Activated CD4-positive, alpha-beta T cell treated with anti-CD3 and anti-CD28 coated beads, Interleukin-10, Interleukin-2, amounts not matched to agents 100 ng/mL and 50 ng/mL, durations not matched to agents 16 hours and 8 hours (primary cell): ENCODE results near the gene SSBP2.
A peak's percentile ranks its signal among the peaks of the same experiment; 100 is the strongest.
"Not testable (repeated sequence)": the region's sequence is repeated elsewhere in the genome, so short reads cannot be mapped to it uniquely, and the experiment has no call there.

Experiments
- DNase-seq: peaks from one replicate; pipeline ENCODE4 v3.0.0-alpha.2; 2020

The SSBP2 gene

DNA sequence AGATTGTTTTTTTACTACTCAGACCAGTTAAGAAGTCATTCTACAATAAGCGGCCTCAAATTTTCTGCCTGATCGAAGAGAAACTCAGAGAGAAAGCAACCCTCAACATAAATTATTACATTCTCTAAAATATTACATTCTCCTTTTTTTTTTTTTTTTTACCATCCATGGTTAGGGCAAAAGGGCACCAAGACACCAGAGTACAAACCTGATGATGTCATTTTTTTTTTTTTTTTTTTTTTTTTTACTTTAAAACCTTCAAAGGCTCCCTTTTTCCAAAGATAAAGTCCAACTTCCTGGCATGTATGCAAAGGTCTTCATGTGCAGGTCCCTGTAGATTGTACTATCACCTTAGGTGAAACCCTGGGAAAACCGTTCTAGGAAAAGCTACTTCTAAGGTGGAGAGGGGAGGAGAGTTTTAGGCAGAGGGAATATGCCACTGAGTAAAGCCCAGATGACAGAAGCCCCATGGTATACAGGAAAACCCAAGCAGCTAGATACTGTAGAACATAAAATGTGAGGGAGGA is 104.4 kb downstream of the SSBP2 start:
- DNase-seq = no peak

DNA sequence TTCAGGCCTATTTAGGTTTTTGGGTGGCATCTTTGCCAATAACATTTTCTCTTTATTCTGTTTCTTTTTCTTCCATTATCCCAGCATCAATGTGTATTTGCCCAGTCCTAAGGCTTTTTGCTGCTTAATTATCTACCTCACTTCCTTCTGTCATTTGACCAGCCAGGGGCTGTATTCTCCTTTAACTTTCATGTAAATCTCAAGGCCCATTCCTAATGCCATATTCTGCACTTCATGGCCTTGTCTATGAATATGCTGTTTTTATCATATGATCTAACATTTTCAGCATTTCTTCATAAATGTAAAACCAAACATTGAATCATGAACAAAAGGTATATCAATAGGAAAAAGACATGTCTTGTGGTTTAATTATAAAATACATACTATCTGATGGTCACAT is 108.7 kb downstream of the SSBP2 start:
- no peak for DNase-seq

DNA sequence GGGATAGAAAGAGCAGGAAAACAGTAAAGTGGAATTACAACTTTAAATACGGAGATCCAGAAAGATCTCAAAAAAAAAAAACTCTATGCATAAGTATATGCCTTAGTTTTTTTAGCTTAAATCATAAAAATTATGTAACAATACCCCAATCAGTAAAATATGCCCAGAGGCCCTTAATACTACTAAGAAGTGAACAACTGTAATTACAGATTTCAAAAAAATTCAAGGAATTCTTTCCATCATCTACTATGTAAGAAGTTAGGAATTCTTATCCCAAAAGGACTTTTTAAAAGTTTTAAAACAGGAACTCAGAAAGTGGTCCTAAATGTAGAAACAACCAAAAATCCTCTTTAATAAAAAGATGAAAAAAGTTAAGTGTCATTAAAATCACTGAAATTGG is 111.3 kb downstream of the SSBP2 start:
- no peak for DNase-seq

DNA sequence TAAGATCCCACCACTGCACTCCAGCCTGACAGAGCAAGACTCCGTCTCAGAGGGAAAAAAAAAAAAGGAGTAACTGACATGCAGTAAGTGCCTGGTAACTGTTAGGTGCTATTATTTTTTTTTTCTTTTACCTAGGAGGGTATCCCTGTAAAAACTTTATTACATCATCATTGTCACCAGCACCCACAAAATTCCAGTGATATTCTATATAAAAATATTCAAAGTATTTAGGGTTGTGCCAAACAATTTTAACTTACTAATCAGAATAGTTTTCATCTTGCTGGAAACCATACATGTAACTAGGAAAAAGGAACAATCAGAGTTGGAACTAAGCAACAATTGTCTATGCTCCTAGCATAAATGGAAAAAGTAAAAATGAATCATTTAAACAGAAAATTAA is 112.4 kb downstream of the SSBP2 start:
- DNase-seq = no peak

DNA sequence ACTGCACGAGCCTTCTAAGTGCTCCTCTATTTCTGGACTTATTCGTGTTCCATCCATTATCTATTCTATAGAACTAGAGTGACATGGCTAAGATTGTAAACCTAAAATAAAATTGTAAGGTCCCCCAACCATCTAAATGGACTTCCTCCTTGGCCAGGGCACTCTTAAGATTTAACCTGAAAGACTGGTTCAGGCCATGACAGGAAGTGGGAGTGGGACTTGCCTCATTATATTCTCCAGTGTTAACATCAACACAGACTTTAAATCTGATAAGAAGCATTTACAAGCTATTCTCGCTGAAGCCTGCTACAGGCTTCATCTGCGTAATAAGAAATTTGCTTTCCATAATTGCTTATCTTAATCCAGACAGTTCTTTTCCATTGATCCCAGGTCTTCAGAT is 117.0 kb downstream of the SSBP2 start:
- no peak for DNase-seq

DNA sequence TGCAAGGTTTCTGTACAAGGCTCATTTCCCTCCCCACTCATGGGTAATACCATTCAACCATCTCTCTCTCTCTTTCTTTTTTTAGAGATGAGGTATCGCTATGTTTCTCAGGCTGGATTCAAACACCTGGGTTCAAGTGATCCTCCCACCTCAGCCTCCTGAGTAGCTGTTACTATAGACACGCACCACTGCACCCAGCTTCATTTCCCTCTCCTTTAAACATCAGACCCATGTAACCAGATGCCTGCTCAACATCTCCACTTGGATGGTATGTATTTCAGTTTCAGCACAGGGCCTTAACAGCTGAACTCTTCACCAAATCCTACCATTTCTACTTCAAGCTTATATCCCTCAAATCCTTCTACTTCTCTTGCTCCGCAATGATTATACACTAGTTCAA is 117.4 kb downstream of the SSBP2 start:
- DNase-seq = no peak

DNA sequence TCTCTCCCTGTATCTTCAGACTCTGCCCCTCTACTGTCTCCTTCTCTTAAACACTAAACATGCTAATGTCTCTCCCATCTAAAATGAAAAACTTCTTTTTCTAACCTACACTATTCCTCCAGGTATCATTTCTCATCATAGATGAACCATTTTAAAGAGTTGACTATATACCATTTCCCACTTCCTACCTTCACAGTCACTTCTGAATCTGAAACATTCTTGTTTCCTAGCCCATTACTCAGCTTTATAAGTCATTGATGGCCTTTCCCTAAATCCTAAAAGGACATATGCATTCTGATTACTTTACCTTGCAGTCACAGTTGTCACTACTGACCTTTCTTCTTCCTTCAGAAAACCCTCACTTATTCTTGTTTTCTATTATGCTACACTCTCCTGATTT is 118.2 kb downstream of the SSBP2 start:
- DNase-seq = peak; percentile 40

DNA sequence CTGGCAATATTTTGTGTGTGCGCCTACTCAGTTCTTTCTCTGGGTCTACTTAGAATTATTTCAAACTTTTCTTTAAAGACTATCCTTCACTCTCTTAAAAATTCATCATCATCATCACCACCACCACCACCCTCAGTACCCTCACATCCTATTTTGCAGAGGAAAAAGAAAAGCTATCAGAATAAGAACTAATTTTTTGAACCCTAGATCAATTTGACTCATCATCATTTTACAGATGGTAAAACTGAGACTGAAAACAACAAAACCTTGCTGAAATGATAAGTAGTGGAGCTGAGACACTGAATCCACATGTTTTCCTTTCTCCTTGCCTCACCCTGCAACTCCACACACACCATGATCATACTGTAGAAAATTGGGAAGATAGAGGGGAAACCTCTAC is 119.3 kb downstream of the SSBP2 start:
- peak; percentile 49 for DNase-seq

DNA sequence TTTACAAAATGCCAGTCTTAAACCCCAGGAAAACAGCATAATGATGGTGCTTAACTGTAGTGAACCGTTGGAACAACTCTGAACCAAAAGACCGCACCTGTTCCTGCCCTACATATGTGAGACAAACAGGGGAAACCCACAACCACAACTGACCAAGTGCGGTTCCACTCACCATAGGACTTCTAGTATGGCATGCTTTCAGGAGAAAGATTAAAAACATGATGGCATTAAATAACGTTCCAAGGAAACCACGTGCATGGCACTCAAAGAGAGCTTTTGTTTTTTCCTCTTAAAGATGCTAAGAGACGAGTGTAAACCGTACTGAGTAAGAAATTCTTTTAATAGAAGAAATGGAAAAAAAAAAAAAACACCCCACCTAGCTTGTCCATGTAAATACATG is 119.8 kb downstream of the SSBP2 start:
- DNase-seq = peak; percentile 84

DNA sequence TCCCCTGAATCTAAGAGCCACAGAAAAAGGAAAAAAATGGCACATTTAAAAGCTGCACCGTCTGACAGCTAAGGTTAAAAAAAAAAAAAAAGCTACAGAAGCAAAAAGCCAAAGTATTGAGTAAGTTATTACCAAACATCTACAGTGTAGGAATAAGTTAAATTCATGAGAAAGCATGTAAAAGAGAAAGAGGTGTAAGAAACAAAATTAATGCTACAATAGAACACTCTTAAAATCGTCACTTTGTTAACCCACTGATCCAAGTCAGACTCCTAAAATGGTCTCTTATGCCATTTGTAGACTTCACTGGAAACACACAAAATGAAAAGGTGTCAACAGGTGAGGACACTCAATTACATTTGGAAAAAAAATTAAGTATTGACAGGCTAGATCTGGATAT is 120.2 kb downstream of the SSBP2 start:
- DNase-seq = no peak

DNA sequence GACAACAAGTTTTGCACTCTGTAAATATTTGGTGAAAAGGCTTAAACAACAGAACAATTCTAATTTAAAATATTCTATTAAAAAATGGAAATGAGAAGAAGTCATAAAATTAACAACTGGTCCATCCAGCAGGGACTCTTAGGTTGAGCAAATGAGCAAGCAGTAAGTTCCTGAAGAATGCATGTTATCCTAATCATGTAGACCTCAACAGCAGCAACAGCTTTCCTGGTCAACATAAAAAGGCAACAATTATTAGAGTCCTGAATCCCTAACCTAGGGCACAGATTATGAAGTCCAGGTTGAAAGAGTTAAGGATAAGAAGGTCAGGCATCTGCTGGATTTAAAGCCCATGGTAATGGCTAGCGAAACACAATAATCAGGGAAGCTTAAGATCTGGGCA is 120.9 kb downstream of the SSBP2 start:
- DNase-seq = no peak

DNA sequence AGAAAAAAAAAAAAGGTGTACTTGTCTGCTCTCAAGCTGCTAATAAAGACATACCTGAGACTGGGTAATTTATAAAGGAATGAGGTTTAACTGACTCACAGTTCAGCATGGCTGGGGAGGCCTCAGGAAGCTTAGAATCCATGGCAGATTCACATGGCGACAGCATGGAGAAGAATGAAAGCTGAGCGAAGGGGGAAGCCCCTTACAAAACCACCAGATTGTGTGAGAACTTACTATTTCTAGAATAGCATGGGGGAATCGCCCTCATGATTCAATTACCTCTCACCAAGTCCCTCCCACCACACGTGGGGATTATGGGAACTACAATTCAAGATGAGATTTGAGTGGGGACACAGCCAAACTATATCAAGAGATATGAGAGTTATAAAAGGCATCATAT is 122.8 kb downstream of the SSBP2 start:
- DNase-seq = not testable (repeated sequence)

DNA sequence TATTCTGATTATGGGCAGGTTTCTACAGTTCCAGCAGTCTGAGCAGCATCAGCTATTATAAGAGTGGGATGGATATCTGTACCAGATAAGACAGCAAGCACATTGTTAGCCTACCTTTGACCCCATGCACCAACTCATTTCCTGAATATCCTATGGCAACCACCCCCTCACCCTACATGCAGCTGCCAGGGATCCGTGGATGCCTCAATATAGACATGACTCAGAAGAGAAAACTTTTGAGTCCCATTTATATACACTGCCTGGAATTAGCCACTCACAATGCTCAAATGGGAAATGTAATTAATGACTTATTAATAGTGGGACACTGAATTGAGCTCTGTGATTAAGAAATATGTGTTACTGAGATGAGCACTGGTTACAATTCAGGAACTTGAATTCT is 124.4 kb downstream of the SSBP2 start:
- no peak for DNase-seq

DNA sequence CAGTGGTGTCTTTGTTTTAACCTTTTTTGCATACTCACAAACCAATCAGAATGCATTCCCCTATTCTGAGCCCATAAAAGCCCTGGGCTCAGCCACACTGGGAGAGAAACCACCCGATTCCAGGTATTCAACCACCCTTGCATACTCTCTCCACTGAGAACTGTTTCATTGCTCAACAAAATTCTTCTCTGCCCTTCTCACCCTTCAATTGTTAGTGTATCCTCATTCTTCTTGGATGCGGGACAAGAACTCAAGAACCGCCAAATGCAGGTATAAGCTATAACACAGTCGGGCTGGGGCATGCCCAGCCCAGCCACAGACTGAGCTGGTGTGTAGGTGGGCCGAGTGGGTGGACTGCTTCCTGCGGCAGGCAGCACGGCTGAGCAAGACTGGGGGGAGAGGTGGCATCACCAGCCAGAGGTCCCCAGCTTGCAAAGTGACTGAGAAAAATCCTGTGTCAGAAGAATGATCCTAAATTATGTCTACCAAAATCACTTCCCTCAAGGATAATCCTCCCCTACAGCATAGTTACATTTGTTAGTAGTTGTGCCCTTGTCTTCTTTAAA is 141.0 kb downstream of the SSBP2 start:
- DNase-seq = no peak

DNA sequence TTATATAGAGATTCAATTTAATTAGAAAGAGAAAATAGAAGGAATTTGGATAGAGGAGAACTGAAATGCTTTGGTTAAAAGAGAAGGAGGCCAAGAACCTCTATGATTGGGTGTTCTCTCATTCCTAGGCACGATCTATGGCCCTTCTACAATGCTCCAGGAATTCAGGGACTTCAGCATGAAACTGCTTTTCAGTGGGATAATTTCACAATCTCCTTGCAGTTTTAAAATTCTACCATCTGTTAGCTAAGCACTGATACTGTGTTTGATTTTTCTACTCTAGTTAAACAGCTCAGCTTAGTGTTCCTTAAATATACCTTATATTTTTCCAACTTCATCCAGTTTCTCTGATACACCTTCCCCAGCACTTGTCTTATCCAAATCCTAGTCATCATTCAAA is 141.9 kb downstream of the SSBP2 start:
- DNase-seq = no peak

DNA sequence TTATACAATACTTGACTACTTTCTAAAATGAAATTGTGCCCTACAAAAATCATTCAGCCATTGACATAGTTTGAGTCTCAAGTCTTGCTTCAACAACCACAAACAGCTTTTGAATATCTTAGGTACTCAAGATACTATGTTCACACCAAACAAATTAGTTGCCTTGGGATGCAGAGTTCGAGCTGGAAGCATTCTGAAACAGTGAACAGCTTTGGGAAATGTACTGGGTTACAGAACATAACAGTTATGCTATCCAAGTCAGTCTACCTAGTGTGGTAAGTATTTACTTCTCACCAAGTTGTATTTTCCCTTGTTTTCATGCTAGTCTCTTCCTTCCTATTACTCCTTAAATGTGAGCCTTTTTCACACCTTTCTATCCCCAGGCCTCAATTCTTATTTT is 143.2 kb downstream of the SSBP2 start:
- no peak for DNase-seq

DNA sequence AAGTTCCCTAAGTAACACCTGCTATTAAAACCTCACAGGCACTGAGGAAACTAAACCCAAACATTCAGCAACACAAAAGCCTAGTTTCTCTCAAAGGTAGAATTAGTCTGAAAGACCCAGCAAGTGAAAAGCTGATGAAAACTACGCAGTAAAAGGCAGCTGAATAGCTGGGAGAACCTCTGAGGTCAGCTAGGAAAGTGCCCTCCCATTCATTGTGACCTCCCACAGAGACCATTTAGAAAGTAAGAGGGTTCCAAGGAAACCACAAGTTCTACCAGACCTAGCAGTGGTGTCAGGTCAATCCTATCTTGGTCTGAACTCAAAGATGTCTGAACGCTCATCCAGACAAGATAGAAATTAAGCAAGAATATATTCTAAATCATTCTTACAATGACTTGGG is 144.7 kb downstream of the SSBP2 start:
- no peak for DNase-seq

DNA sequence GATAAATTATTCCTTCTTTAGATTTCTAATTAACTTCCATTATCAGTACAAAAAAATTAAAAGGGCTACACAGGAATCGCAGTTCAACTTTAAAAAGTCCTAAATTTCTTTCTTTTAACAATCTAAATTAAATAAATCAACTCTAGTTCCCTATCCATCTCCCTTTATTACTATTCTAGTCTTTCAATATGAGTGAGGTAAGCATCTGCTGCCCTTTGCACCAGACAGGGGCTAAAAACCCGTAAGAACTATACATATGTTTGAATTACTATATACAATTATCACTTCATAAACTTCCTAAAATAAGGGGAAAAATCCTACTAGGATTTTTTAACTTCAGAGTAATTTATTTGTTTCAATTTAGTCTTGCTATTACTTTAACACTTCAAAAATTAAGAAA is 145.6 kb downstream of the SSBP2 start:
- no peak for DNase-seq

DNA sequence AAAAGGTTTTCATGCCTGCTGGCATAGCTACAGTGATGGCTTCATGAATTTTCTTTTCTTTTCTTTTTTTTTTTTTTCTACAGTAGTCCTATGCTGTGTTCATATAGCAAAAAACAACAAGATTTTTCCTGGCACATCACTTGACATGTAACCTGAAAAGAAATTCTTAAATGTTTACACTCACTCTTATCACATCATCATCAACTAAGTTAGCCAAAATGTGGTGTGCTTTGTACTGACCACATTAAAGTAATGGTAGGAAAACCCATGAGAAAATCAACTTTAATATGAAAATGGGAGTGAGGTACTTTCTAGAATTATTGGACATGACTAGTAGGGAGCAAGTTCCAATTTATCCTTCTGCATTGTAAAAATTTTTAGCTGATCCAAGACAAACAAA is 146.7 kb downstream of the SSBP2 start:
- DNase-seq = no peak

DNA sequence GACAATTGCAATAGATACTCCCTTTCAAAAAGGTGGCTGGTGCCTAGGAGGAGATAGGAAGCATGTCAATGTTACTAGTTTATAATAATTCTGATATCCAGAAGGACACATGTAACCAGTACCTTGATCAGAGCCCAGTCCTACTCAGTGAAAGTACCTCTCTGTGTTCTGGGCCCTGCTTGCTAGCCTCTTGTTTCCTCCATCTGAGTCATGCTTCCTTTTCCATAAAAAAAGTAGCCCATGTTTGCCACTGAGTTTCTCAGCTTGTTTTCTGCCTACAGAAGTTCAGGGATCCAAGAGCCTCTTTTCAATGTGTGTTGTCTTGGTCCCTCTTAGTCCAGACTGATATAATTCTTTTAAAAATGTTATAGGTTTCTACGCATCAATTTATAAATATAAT is 149.0 kb downstream of the SSBP2 start:
- no peak for DNase-seq

DNA sequence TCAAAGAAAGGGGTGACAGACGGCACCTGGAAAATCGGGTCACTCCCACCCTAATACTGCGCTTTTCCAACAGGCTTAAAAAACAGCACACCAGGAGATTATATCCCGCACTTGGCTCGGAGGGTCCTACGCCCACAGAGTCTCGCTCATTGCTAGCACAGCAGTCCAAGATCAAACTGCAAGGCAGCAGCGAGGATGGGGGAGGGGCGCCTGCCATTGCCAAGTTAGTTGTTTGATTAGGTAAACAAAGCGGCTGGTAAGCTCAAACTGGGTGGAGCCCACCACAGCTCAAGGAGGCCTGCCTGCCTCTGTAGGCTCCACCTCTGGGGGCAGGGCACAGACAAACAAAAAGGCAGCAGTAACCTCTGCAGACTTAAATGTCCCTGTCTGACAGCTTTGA is 158.8 kb downstream of the SSBP2 start:
- not testable (repeated sequence) for DNase-seq

DNA sequence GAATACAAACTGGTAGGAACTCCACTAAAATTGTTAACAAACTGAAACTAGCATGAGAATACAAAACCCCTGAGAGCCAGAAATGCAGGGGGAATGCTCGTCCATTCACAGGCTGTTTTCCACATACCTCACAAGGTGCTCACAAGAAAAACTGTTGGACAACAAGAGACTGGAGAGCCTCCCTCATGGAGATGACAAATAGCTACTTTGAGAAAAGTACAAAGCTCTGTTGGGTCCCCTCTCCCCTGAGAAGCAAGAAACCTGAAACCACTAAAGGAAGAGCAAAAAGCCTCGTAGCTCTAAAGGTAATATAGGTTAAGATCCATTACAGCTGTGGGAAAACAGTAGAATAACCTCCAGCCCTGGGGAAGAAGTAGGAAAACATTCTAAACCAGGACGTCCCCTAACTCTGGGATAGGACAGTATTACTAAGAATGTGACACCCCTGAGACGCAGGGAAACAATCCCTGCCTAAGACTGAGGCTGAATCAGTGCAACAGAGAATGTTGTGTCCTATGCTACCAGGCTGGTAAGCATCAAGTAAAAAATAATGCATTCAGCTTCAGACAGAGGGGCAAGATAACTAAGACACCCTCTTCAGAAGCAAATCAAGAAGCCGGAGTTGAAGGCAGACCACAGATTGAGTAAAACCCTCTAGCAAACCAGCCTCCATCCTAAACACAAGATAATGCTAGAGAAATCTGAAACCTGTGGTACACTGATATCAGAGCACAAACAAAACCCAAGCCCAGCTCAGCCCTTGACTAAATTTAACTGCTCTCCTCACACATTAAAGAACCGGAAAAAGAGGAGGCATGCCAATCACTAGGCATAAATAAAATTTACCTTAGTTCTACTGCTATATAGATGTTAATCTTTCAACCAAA is 160.2 kb downstream of the SSBP2 start:
- DNase-seq = no peak

DNA sequence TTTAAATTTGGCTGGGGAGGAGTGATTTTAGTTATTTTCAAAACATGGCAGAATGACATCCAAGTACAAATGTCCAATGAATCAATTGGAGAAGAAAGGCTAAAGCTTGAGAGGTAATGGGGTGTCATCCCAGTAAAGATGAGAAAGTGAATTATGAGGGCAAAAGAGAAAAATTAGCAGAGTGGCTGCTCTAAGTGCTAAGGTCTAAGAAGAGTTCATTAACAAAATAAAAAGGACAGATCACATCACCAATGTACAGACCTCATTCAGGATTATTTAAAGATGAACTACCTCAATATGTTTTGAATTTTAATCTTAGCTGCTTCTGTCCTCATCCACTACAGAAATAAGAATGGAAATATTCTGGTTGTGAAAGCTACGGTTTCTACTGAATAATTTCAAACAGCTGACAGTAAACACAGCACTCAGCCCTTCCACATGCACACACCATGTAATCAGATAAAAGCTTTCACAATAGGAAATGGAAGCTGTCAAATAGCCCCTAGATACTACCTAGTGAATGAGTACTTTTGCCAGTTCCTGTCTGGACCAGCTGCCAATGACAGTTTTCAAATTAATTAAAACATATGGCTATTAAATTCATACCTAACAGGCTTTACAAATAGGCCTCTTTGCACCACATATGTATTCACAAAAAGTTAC is 171.5 kb downstream of the SSBP2 start:
- DNase-seq = peak; percentile 10

DNA sequence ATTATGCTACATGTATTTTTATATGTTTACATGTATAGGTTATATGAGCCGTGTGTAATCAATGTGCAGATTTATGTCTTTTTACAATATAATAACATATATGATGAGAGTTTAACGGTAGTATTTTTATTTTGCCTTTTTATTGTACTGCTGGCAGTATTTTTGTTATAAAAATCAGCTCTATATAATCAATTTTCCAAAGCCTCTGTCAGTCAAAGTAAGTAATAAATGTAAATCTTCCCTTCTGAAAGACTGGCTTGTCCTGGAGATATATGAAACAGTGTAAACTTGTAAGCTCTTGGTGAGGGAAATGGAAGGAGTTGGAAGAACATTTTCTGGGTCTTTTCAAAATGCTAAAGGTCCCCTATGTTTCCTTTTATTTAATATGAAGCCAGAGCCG is 173.8 kb downstream of the SSBP2 start:
- DNase-seq = no peak
